Panc1 (cell line): Measurements from ENCODE around the gene WNK1.

Experiments used
- CTCF ChIP-seq: fragments of 450-650 bp; IDR thresholded peaks from 2 replicates; pipeline ENCODE4 v1.5.1; 2017; ENCODE audit warnings: mild to moderate bottlenecking
- POLR2AphosphoS5 ChIP-seq: IDR thresholded peaks from 2 replicates; pipeline ENCODE4 v1.6.1; 2012; ENCODE audit warnings: mild to moderate bottlenecking, low read depth, low read length, moderate library complexity

- TF ChIP-seq CTCF (no peak), POLR2AphosphoS5 (no peak)
These were observed 57.7 kb downstream of the WNK1 start for GRCh38 chr12:810116-810515.
